NOMO-1 treated with dmso at 0.1 percent for 144 hours (cell line): ENCODE results near the gene PRPSAP1.
"Not testable (repeated sequence)": the region's sequence is repeated elsewhere in the genome, so short reads cannot be mapped to it uniquely, and the experiment has no call there.

ENCODE experiments used
- DNase-seq: peaks from one replicate; lab custom pipeline; 2025; ENCODE audit not compliant: unreplicated experiment; lab: John Stamatoyannopoulos, UW

The PRPSAP1 gene

DNA sequence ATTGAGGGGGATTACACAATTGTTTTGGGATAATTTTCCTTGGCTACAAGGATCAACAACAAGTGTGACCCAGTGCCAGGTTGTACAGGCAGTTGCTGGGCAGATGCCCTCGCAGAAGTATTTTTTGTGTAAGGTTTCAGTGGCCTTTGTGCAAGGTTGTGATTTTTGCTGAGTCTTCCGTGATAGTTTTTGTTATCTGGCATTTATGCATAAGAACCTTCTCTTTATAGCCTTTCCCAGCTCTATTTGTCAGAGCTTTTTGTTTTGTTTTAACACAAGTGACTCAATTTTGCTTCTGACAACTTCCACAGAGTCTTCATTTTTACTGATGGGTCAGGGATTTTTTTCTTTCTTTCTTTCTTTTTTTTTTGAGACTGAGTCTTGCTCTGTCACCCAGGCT lies 6.7 kb upstream of the PRPSAP1 start:
- no peak for DNase-seq

- DNase-seq = not testable (repeated sequence)
Measured at GRCh38 chr17:76359776-76360175, 6.1 kb upstream of the PRPSAP1 start.

- DNase-seq = no peak
Measured at GRCh38 chr17:76359375-76359774, 5.7 kb upstream of the PRPSAP1 start.

GRCh38 chr17:76357597-76358158 lies 4.0 kb upstream of the PRPSAP1 start:
- DNase-seq = no peak

GRCh38 chr17:76356803-76357456 lies 3.2 kb upstream of the PRPSAP1 start:
- DNase-seq = no peak

- DNase-seq = no peak
Measured at GRCh38 chr17:76354747-76355310, 1.1 kb upstream of the PRPSAP1 start.

DNA sequence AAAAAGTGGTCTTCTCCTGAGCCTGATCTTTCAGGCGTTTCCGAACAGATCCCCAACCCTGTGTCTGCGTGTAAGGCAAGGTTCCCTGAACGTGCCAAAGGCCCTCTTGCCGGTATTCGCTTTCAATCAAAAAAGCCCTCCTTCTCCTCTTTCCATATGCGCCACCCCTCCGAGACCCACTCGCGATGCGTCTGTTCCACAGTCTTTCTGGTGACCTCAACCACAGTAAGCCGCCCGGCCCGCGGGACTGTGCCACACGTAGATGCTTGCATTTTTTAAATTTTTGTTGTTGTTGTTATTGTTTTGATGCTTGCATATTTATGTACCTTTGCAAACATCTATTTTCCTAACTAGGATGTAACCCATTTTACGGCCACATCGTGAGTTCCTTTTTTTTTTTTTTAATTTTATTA lies 607 bp upstream of the PRPSAP1 start:
- DNase-seq = no peak

GRCh38 chr17:76353004-76353598 lies 615 bp downstream of the PRPSAP1 start:
- DNase-seq = no peak

GRCh38 chr17:76351526-76352071 lies 2.1 kb downstream of the PRPSAP1 start:
- DNase-seq = no peak

DNA sequence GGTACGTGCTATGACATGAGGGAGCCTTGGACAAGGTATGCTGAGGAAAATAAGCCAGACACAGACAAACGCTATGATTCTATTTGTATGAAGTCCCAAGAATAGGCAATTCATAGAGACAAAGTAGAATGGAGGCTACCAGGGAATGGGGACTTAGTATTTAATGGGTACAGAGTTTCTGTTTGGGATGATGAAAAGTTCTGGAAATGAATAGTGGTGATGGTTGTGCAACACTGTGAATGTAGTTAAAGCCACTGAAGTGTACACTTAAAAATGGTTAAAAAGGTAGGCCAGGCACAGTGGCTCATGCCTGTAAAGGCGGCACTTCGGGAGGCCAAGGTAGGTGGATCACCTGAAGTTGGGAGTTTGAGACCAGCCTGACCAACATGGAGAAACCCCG lies 3.3 kb downstream of the PRPSAP1 start:
- no peak for DNase-seq

- DNase-seq = not testable (repeated sequence)
Measured at GRCh38 chr17:76346936-76347335, 6.8 kb downstream of the PRPSAP1 start.

GRCh38 chr17:76345377-76345974 lies 8.2 kb downstream of the PRPSAP1 start:
- DNase-seq = no peak

DNA sequence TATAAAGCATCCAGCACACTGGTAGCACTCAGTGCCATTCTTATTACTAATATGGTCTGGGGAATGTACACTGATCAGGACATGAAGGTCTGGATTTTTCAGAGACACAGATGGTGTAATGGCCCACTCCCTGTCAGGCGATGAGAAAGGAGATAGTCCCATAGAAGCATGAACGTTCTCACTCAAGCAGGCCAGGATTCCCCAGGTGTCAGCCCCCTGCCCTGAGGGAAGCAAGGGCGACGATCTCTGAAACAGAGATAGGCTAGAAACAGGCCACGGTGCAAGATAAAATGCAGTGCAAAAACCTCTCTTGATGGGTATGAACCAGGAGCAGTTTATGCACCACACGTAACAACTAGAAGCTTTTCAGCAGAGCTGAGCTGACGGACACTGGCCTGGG lies 10.6 kb downstream of the PRPSAP1 start:
- no peak for DNase-seq

GRCh38 chr17:76341301-76341700 lies 12.4 kb downstream of the PRPSAP1 start:
- DNase-seq = no peak

- DNase-seq = no peak
Measured at GRCh38 chr17:76337413-76337777, 16.3 kb downstream of the PRPSAP1 start.

DNA sequence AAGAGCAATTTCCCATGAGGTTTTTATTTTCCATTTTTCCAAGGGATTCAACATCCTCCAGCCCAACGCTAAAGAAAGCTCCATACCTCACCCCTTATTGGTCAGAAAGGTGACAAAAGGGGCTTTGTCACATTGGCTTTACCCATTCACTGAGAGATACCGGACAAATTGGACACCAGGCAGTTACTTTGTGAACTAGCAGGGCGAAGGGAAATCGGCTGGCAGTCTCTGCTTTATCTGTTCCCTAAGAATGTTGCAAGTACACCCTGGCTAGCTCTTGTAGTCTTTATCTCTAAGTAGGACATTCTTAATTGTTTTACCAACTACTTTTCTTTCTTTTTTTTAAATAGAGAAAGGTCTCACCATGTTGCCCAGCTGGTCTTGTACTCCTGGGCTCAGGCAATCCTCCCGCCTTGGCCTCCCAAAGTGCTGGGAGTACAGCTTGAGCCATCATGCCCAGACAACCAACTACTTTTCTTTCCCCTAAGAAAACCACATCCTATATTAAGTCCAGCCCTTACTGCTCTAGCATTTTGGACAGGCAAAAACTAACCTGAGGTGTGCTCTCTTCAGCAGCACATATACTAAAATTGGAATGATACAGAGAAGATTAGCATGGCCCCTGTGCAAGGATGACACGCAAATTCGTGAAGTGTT lies 16.8 kb downstream of the PRPSAP1 start:
- DNase-seq = no peak

DNA sequence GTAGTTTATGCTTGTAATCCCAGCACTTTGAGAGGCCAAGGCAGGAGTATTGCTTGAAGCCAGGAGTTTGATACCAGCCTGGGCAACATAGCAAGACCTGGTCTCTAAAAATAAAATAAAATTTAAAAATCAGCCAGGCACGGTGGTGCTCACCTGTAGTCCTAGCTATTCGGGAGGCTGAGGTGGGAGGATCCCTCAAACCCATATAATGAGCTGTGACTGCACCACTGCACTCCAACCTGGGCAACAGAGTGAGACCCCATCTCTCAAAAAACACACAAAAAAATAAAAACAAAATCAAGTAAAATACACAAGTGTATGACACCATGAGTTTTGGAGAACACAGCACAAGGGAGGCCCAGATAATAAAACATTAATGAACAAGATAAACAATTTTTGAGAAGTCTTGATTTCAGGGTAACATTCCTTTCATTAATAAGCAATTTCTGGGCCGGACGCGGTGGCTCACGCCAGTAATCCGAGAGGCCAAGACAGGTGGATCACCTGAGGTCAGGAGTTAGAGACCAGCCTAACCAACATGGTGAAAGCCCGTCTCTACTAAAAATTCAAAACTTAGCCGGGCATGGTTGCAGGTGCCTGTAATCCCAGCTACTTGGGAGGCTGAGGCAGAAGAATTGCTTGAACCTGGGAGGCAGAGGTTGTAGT lies 17.9 kb downstream of the PRPSAP1 start:
- no peak for DNase-seq

GRCh38 chr17:76333673-76334505 lies 19.8 kb downstream of the PRPSAP1 start:
- no peak for DNase-seq

DNA sequence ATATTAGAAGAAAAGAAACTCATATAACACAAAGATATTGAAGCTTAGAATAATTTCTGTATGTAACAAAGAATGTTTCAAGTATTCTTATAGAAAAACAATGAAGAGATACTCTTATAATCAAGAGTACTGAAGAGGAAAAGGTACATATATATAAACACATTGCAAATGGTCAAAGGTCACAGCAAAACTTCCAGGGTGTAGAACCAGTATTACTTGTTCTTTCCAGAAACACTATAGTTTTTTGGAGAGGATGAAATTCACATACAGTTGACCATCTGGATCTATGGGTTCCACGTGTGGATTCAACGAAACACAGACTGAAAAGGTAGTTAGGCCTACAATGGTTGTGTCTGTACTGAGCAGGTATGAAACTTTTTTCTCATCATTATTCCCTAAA lies 22.6 kb downstream of the PRPSAP1 start:
- no peak for DNase-seq

GRCh38 chr17:76329664-76330063 lies 24.1 kb downstream of the PRPSAP1 start:
- no peak for DNase-seq
